ENCODE results near the gene SCIMP. TPM values are rescaled to one million over a fixed set of nuclear protein-coding genes. Genes with fewer than 3 reads are reported as not detected.

Gene SCIMP
- polyA plus RNA-seq, 1 donor (not counting 4 experiments of a cell fraction or from before 2014, with no cell fraction given) = not detected

GRCh38 chr17:5211458-5211857 lies 23.2 kb downstream of the SCIMP start:
- FAIRE-seq (no peak), DNase-seq (ENCODE audit: low read depth, low spot score) (no peak)
- Histone ChIP-seq H3K36me3 (ENCODE audit: control insufficient read depth in 2 of 2, extremely low read depth in 1 of 2, insufficient read depth in 2 of 2, low read length in 2 of 2) (peaks cover 0 to 3% of the 10 kb centered on the region in 2 experiments), H3K4me2 (ENCODE audit: control insufficient read depth, extremely low read depth, insufficient read depth, low read depth, low read length) (no peak overlapping the region), H3K9me3 (ENCODE audit: control insufficient read depth, low read depth, low read length) (no peaks in the 10 kb centered on the region), H3K27ac (ENCODE audit: control insufficient read depth, insufficient read depth, low read length) (no peak overlapping the region), H2AFZ (ENCODE audit: control insufficient read depth, low read length) (no peak overlapping the region), H3K9me1 (ENCODE audit: control insufficient read depth, extremely low read depth, insufficient read depth, low read length) (peaks cover 2% of the 10 kb centered on the region), H3K79me2 (ENCODE audit: control insufficient read depth, insufficient read depth, low read length) (no peaks in the 10 kb centered on the region), H3K9ac (ENCODE audit: control insufficient read depth, extremely low read depth, insufficient read depth, low read length) (no peak overlapping the region), H3K4me3 (ENCODE audit: control insufficient read depth in 2 of 3, extremely low read depth in 1 of 3, insufficient read depth in 2 of 3, low read depth in 1 of 3, low read length in 3 of 3) (no peak overlapping the region), H3K27me3 (ENCODE audit: control insufficient read depth, extremely low read depth, insufficient read depth, low read length) (no peaks in the 10 kb centered on the region), H4K20me1 (ENCODE audit: control insufficient read depth, extremely low read depth, insufficient read depth, low read length) (no peaks in the 10 kb centered on the region), H3K4me1 (ENCODE audit: control insufficient read depth, extremely low read depth, insufficient read depth, low read length) (no peaks in the 10 kb centered on the region)
- TF ChIP-seq EZH2 (IDR thresholded peaks at IDR 0.05; ENCODE audit: low read length) (no peak), CTCF (optimal IDR thresholded peaks at IDR 0.05 in 1 of 3, IDR thresholded peaks at IDR 0.05 in 1 of 3, conservative IDR thresholded peaks at IDR 0.05 in 1 of 3; ENCODE audit: extremely low read depth in 1 of 3, insufficient read depth in 2 of 3, low read length in 3 of 3) (no peak)
- dilution Hi-C loops (cut with MboI; ENCODE audit: extremely low pct_ligation_motif_present, low sequenced_read_pairs) = no loop called here

- FAIRE-seq (no peak), DNase-seq (ENCODE audit: low read depth, low spot score) (no peak)
- Histone ChIP-seq H3K9me3 (ENCODE audit: control insufficient read depth, low read depth, low read length) (no peaks in the 10 kb centered on the region), H4K20me1 (ENCODE audit: control insufficient read depth, extremely low read depth, insufficient read depth, low read length) (no peaks in the 10 kb centered on the region), H3K4me3 (ENCODE audit: control insufficient read depth in 2 of 3, extremely low read depth in 1 of 3, insufficient read depth in 2 of 3, low read depth in 1 of 3, low read length in 3 of 3) (no peak overlapping the region), H3K9me1 (ENCODE audit: control insufficient read depth, extremely low read depth, insufficient read depth, low read length) (peaks cover 2% of the 10 kb centered on the region), H3K36me3 (ENCODE audit: control insufficient read depth in 2 of 2, extremely low read depth in 1 of 2, insufficient read depth in 2 of 2, low read length in 2 of 2) (peaks cover 0 to 3% of the 10 kb centered on the region in 2 experiments), H3K4me2 (ENCODE audit: control insufficient read depth, extremely low read depth, insufficient read depth, low read depth, low read length) (no peak overlapping the region), H2AFZ (ENCODE audit: control insufficient read depth, low read length) (no peak overlapping the region), H3K27ac (ENCODE audit: control insufficient read depth, insufficient read depth, low read length) (no peak overlapping the region), H3K79me2 (ENCODE audit: control insufficient read depth, insufficient read depth, low read length) (no peaks in the 10 kb centered on the region), H3K4me1 (ENCODE audit: control insufficient read depth, extremely low read depth, insufficient read depth, low read length) (no peaks in the 10 kb centered on the region), H3K9ac (ENCODE audit: control insufficient read depth, extremely low read depth, insufficient read depth, low read length) (no peak overlapping the region), H3K27me3 (ENCODE audit: control insufficient read depth, extremely low read depth, insufficient read depth, low read length) (no peaks in the 10 kb centered on the region)
- no peak for TF ChIP-seq EZH2 (IDR thresholded peaks at IDR 0.05; ENCODE audit: low read length)
- no peak for TF ChIP-seq CTCF (optimal IDR thresholded peaks at IDR 0.05 in 1 of 3, IDR thresholded peaks at IDR 0.05 in 1 of 3, conservative IDR thresholded peaks at IDR 0.05 in 1 of 3; ENCODE audit: extremely low read depth in 1 of 3, insufficient read depth in 2 of 3, low read length in 3 of 3)
- dilution Hi-C loops (cut with MboI; ENCODE audit: extremely low pct_ligation_motif_present, low sequenced_read_pairs) = no loop called here
These were observed 23.9 kb downstream of the SCIMP start for GRCh38 chr17:5210614-5211252.
